Stimulated activated CD4-positive, alpha-beta T cell treated with anti-CD3 and anti-CD28 coated beads, Interleukin-1b, Interleukin-23, amount 100 ng/mL, for 24 hours (primary cell): ENCODE results near the gene HES1.

Experiments used
- DNase-seq, 4 experiments: peaks; one replicate each; pipeline ENCODE4 v3.0.0-alpha.2; 2020; ENCODE audit warnings: low read depth in 4 of 4, low spot score in 1 of 4

The HES1 gene

GRCh38 chr3:194165271-194166018 is 29.5 kb downstream of the HES1 start:
- DNase-seq = no peak

- DNase-seq = no peak
Measured at GRCh38 chr3:194166682-194167479, 30.9 kb downstream of the HES1 start.

GRCh38 chr3:194167480-194168282 is 31.7 kb downstream of the HES1 start:
- DNase-seq = no peak

- DNase-seq = no peak
Measured at GRCh38 chr3:194168994-194169393, 33.0 kb downstream of the HES1 start.

GRCh38 chr3:194169595-194169994 is 33.6 kb downstream of the HES1 start:
- no peak for DNase-seq

- DNase-seq = no peak
Measured at GRCh38 chr3:194170793-194171192, 34.8 kb downstream of the HES1 start.

GRCh38 chr3:194174406-194174805 is 38.5 kb downstream of the HES1 start:
- no peak for DNase-seq

- DNase-seq = no peak
Measured at GRCh38 chr3:194174980-194175379, 39.0 kb downstream of the HES1 start.

- DNase-seq = no peak
Measured at GRCh38 chr3:194176274-194176991, 40.5 kb downstream of the HES1 start.

GRCh38 chr3:194177141-194177540 is 41.2 kb downstream of the HES1 start:
- no peak for DNase-seq

GRCh38 chr3:194178128-194178527 is 42.2 kb downstream of the HES1 start:
- no peak for DNase-seq

GRCh38 chr3:194178669-194179068 is 42.7 kb downstream of the HES1 start:
- DNase-seq = no peak

GRCh38 chr3:194180570-194180969 is 44.6 kb downstream of the HES1 start:
- DNase-seq = no peak

GRCh38 chr3:194181612-194182529 is 45.9 kb downstream of the HES1 start:
- no peak for DNase-seq

- DNase-seq = no peak
Measured at GRCh38 chr3:194183271-194183670, 47.3 kb downstream of the HES1 start.

GRCh38 chr3:194184265-194184751 is 48.4 kb downstream of the HES1 start:
- no peak for DNase-seq

GRCh38 chr3:194184801-194185200 is 48.9 kb downstream of the HES1 start:
- no peak for DNase-seq

GRCh38 chr3:194185221-194185620 is 49.3 kb downstream of the HES1 start:
- DNase-seq = no peak

- no peak for DNase-seq
Measured at GRCh38 chr3:194187233-194187944, 51.4 kb downstream of the HES1 start.
